Lower lobe of right lung (tissue), 2 donors: Measurements from ENCODE around the gene RPS2. TPM values are rescaled to one million over a fixed set of nuclear protein-coding genes. Genes with fewer than 3 reads are reported as not detected.
"Not testable (repeated sequence)": the region's sequence is repeated elsewhere in the genome, so short reads cannot be mapped to it uniquely, and the experiment has no call there.

Experiments used
- ATAC-seq, 2 donors: fragments of 200-7000 bp; cut with Tn5 transposase; one replicate each; pipeline ENCODE4 v1.9.1; 2020 to 2022; ENCODE audit warnings: mild to moderate bottlenecking in 2 of 2, moderate library complexity in 2 of 2
- DNase-seq: peaks from one replicate; pipeline ENCODE4 v3.0.0-alpha.2; 2020
- H3K27ac ChIP-seq: fragments of 200-600 bp; one replicate; pipeline ENCODE4 v1.8.0; 2022
- H3K27me3 ChIP-seq: fragments of 200-600 bp; one replicate; pipeline ENCODE4 v1.8.0; 2022; ENCODE audit warnings: low read depth
- H3K36me3 ChIP-seq: fragments of 200-600 bp; one replicate; pipeline ENCODE4 v1.8.0; 2022; ENCODE audit warnings: mild to moderate bottlenecking
- H3K4me1 ChIP-seq: fragments of 200-600 bp; one replicate; pipeline ENCODE4 v1.8.0; 2022
- H3K4me3 ChIP-seq: fragments of 200-600 bp; one replicate; pipeline ENCODE4 v1.8.0; 2022; ENCODE audit warnings: mild to moderate bottlenecking
- H3K9me3 ChIP-seq: fragments of 200-600 bp; one replicate; pipeline ENCODE4 v1.8.0; 2022
- CTCF ChIP-seq: fragments of 200-600 bp; IDR thresholded peaks from one replicate; pipeline ENCODE4 v1.8.0; 2022; ENCODE audit warnings: antibody characterized with exemption, mild to moderate bottlenecking
- intact Hi-C: fragments of 100-400 bp; cut with DNase I; formaldehyde crosslinking; loops from one replicate; pipeline ENCODE4 v1.11.0; 2022
- total RNA-seq: library from RNA; stranded (reverse); fragmentation: NEBNext Ultra II Directional; extraction: Animal tissue kit (Norgen Biotek cat#: 25700); gene quantifications from one replicate; pipeline ENCODE4 v1.2.1, GENCODE V29; 2021
- donor health status: DM: no; HTN: yes; CAD: no; lungs with severe emphysema.

RPS2 gene
- total RNA-seq, 1 donor from 2014 or later, result 1,721 TPM

- TF ChIP-seq CTCF, result no peak
- Histone ChIP-seq H3K27ac (no peak overlapping the region), H3K36me3 (no peaks in the 10 kb centered on the region), H3K4me1 (peaks cover 6% of the 10 kb centered on the region), H3K4me3 (no peak overlapping the region), H3K9me3 (no peaks in the 10 kb centered on the region), H3K27me3 (peaks cover 47% of the 10 kb centered on the region)
- DNase-seq (no peak), ATAC-seq (no peak)
- intact Hi-C loops, result no loop called here
Measured at GRCh38 chr16:1924095-1924494, 40.5 kb downstream of the RPS2 start.

GRCh38 chr16:1923299-1924034 is 41.2 kb downstream of the RPS2 start:
- peak; percentile 55 to 58 for ATAC-seq
- Histone ChIP-seq H3K4me3 (no peak overlapping the region), H3K36me3 (no peaks in the 10 kb centered on the region), H3K9me3 (no peaks in the 10 kb centered on the region), H3K27ac (no peak overlapping the region), H3K27me3 (peaks cover 53% of the 10 kb centered on the region), H3K4me1 (peaks cover 10% of the 10 kb centered on the region)
- intact Hi-C loops, result no loop called here
- no peak for DNase-seq
- TF ChIP-seq CTCF, result peak; percentile 14

GRCh38 chr16:1922357-1922756 is 42.3 kb downstream of the RPS2 start:
- DNase-seq, result no peak
- no peak for ATAC-seq
- Histone ChIP-seq H3K9me3 (no peaks in the 10 kb centered on the region), H3K36me3 (no peaks in the 10 kb centered on the region), H3K4me1 (peaks cover 11% of the 10 kb centered on the region), H3K4me3 (no peak overlapping the region), H3K27ac (no peak overlapping the region), H3K27me3 (peaks cover 60% of the 10 kb centered on the region)
- intact Hi-C loops, result no loop called here
- no peak for TF ChIP-seq CTCF

- H3K36me3 ChIP-seq, result no peaks in the 10 kb centered on the region
- H3K4me3 ChIP-seq, result no peak overlapping the region
- ATAC-seq, result peak; percentile 30 to 41
- intact Hi-C loops, result no loop called here
- peaks cover 75% of the 10 kb centered on the region for H3K27me3 ChIP-seq
- DNase-seq, result no peak
- TF ChIP-seq CTCF, result no peak
- H3K9me3 ChIP-seq, result no peaks in the 10 kb centered on the region
- H3K27ac ChIP-seq, result no peak overlapping the region
- peaks cover 11% of the 10 kb centered on the region for H3K4me1 ChIP-seq
Measured at GRCh38 chr16:1920727-1921171, 43.9 kb downstream of the RPS2 start.

GRCh38 chr16:1920122-1920521 is 44.5 kb downstream of the RPS2 start:
- H3K27me3 ChIP-seq, result peaks cover 77% of the 10 kb centered on the region
- H3K27ac ChIP-seq, H3K36me3 ChIP-seq, intact Hi-C loops, H3K9me3 ChIP-seq, DNase-seq, H3K4me3 ChIP-seq, ATAC-seq: not testable (repeated sequence)
- peaks cover 11% of the 10 kb centered on the region for H3K4me1 ChIP-seq

- ATAC-seq (no peak), DNase-seq (no peak)
- no peak overlapping the region for H3K4me3 ChIP-seq
- H3K27ac ChIP-seq, result no peak overlapping the region
- H3K9me3 ChIP-seq, result no peaks in the 10 kb centered on the region
- no peak for TF ChIP-seq CTCF
- peaks cover 84% of the 10 kb centered on the region for H3K27me3 ChIP-seq
- intact Hi-C loops, result no loop called here
- H3K36me3 ChIP-seq, result no peaks in the 10 kb centered on the region
- peaks cover 11% of the 10 kb centered on the region for H3K4me1 ChIP-seq
Measured at GRCh38 chr16:1919327-1919998, 45.2 kb downstream of the RPS2 start.
